Erythroblast (primary cell): Measurements from ENCODE around the gene IGLON5.

Experiments
- GATA1 ChIP-seq: IDR thresholded peaks from 2 replicates; pipeline ENCODE4 v1.6.1; 2011; ENCODE audit warnings: low read depth, mild to moderate bottlenecking, control low read depth, low read length, moderate library complexity
- POLR2A ChIP-seq: IDR thresholded peaks from 2 replicates; pipeline ENCODE4 v1.6.1; 2011; ENCODE audit warnings: mild to moderate bottlenecking, low read length

GRCh38 chr19:51364200-51365106 is 53.0 kb downstream of the IGLON5 start:
- TF ChIP-seq POLR2A (no peak), GATA1 (no peak)
